ENCODE measurements around the gene LNP1.
A peak's percentile ranks its signal among the peaks of the same experiment; 100 is the strongest.

The LNP1 gene

GRCh38 chr3:100402891-100403290 lies 1.6 kb downstream of the LNP1 start:
- peak; percentile 24 for DNase-seq (ENCODE audit: low read depth)
- peak overlapping the region; percentile 94 for H3K4me3 ChIP-seq (ENCODE audit: low read depth, low read length)
- TF ChIP-seq MAX (IDR thresholded peaks at IDR 0.05; ENCODE audit: low read depth, low read length) (no peak), MYC (IDR thresholded peaks at IDR 0.05; ENCODE audit: low read depth, low read length) (no peak), CTCF (IDR thresholded peaks at IDR 0.05; ENCODE audit: low read depth, low read length) (no peak), POLR2A (IDR thresholded peaks at IDR 0.05; ENCODE audit: extremely low read depth, insufficient read length) (no peak)

GRCh38 chr3:100403362-100404249 lies 2.3 kb downstream of the LNP1 start:
- peak; percentile 8 for TF ChIP-seq CTCF (IDR thresholded peaks at IDR 0.05; ENCODE audit: low read depth, low read length)
- no peak for TF ChIP-seq POLR2A (IDR thresholded peaks at IDR 0.05; ENCODE audit: extremely low read depth, insufficient read length)
- peak; percentile 48 for DNase-seq (ENCODE audit: low read depth)
- peak overlapping the region; percentile 94 for H3K4me3 ChIP-seq (ENCODE audit: low read depth, low read length)

- DNase-seq (ENCODE audit: low read depth) = no peak
- TF ChIP-seq POLR2A (IDR thresholded peaks at IDR 0.05; ENCODE audit: extremely low read depth, insufficient read length) = no peak
- no peak for TF ChIP-seq MAX (IDR thresholded peaks at IDR 0.05; ENCODE audit: low read depth, low read length)
- no peak for TF ChIP-seq CTCF (IDR thresholded peaks at IDR 0.05; ENCODE audit: low read depth, low read length)
- TF ChIP-seq MYC (IDR thresholded peaks at IDR 0.05; ENCODE audit: low read depth, low read length) = no peak
- peak overlapping the region; percentile 94 for H3K4me3 ChIP-seq (ENCODE audit: low read depth, low read length)
These were observed 2.9 kb downstream of the LNP1 start for GRCh38 chr3:100404250-100404548.

GRCh38 chr3:100407164-100407563 lies 5.8 kb downstream of the LNP1 start:
- H3K4me3 ChIP-seq (ENCODE audit: low read depth, low read length) = no peak overlapping the region
- TF ChIP-seq MYC (IDR thresholded peaks at IDR 0.05; ENCODE audit: low read depth, low read length) (no peak), POLR2A (IDR thresholded peaks at IDR 0.05; ENCODE audit: extremely low read depth, insufficient read length) (no peak), MAX (IDR thresholded peaks at IDR 0.05; ENCODE audit: low read depth, low read length) (no peak), CTCF (IDR thresholded peaks at IDR 0.05; ENCODE audit: low read depth, low read length) (no peak)
- no peak for DNase-seq (ENCODE audit: low read depth)

GRCh38 chr3:100407977-100408532 lies 6.7 kb downstream of the LNP1 start:
- DNase-seq (ENCODE audit: low read depth) = no peak
- TF ChIP-seq POLR2A (IDR thresholded peaks at IDR 0.05; ENCODE audit: extremely low read depth, insufficient read length) (no peak), MAX (IDR thresholded peaks at IDR 0.05; ENCODE audit: low read depth, low read length) (no peak), MYC (IDR thresholded peaks at IDR 0.05; ENCODE audit: low read depth, low read length) (no peak), CTCF (IDR thresholded peaks at IDR 0.05; ENCODE audit: low read depth, low read length) (no peak)
- no peak overlapping the region for H3K4me3 ChIP-seq (ENCODE audit: low read depth, low read length)
